Effector memory CD4-positive, alpha-beta T cell (primary cell): Measurements from ENCODE around the gene LRIG3.

Experiments
- DNase-seq, 3 donors: peaks; one replicate each; pipeline ENCODE4 v3.0.0-alpha.2; 2020
- H3K27ac ChIP-seq: 2 replicates; pipeline ENCODE4 v1.7.0; 2013; ENCODE audit warnings: mild to moderate bottlenecking, low read length, moderate library complexity; ENCODE audit not compliant: insufficient read depth, poor library complexity, severe bottlenecking
- H3K27me3 ChIP-seq: replicated peaks from 2 replicates; pipeline ENCODE4 v1.7.0; 2013; ENCODE audit warnings: mild to moderate bottlenecking, low read length; ENCODE audit not compliant: insufficient read depth, control insufficient read depth, poor library complexity, severe bottlenecking
- H3K36me3 ChIP-seq: 2 replicates; pipeline ENCODE4 v1.7.0; 2013; ENCODE audit warnings: mild to moderate bottlenecking, low read length, moderate library complexity; ENCODE audit not compliant: control insufficient read depth, insufficient read depth
- H3K4me1 ChIP-seq: 2 replicates; pipeline ENCODE4 v1.7.0; 2013; ENCODE audit warnings: low read length, mild to moderate bottlenecking; ENCODE audit not compliant: control insufficient read depth, insufficient read depth, poor library complexity, severe bottlenecking
- H3K4me3 ChIP-seq: 2 replicates; pipeline ENCODE4 v1.7.0; 2013; ENCODE audit warnings: low read length, low read depth, mild to moderate bottlenecking; ENCODE audit not compliant: insufficient read depth, poor library complexity, severe bottlenecking
- H3K9me3 ChIP-seq: 2 replicates; pipeline ENCODE4 v1.7.0; 2013; ENCODE audit warnings: mild to moderate bottlenecking, low read length, moderate library complexity; ENCODE audit not compliant: control insufficient read depth

LRIG3 gene

DNA sequence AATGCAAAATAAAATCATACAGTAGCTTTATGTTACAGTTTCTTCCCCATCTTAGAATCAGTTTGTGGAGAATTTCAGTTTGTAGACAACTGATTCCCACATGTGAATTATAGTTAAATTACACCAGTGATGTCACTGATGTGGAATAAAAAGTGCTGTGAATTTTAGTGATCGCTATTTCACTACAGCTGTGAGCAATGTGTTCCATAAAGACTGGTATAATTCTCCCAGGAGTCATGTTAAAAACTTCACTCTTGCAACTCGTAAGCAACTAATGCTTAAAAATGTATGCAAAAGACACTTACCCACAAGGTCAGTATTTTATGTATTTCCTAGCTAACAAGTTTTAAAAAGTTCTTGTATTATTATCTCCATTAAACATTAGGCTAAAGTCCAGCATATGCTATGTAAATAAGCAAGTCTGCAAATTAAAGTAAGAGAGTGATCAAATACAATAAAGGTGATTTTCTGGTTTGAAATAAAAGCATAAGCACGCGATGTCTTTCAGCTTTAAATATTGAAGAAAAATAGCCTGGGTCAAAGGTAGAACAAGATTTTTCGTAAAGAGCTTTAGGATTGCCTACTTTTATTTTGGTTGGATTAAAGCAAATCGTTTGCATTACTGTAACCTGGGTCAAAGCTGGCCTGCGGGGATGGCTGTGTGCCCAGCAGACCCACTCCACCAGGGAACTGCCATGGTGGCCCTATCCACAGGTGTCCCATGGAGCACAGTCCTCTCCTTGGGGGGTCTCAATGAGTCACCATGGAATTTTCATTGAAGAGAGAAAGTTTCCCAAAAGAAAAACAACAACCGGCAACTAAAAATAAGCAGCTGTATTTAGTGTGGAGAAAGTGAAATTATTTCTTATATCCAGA is 12.7 kb upstream of the LRIG3 start:
- Histone ChIP-seq H3K36me3 (no peaks in the 10 kb centered on the region), H3K27ac (no peak overlapping the region), H3K4me3 (no peak overlapping the region), H3K9me3 (no peaks in the 10 kb centered on the region), H3K4me1 (no peaks in the 10 kb centered on the region), H3K27me3 (no peaks in the 10 kb centered on the region)
- DNase-seq = no peak

DNA sequence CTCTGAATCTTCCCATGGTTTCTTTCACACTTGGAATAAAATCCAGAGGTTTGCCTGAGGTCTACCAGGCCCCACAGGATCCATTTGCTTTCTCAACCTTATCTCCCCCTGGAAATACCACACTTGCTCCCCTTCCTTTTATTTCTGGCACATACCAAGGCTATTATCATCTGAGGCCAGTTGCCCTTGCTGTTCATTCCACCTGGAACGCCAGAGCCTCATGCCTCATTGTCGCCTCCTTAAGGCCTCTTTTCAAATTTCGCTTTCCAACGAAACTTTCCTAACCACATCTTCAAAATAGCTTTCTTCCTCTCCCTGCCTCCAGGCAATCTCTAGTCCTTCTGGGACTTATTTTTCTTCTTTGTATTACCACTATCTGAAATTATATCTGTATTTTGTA is 11.2 kb upstream of the LRIG3 start:
- Histone ChIP-seq H3K27me3 (no peaks in the 10 kb centered on the region), H3K4me1 (no peaks in the 10 kb centered on the region), H3K36me3 (no peaks in the 10 kb centered on the region), H3K9me3 (no peaks in the 10 kb centered on the region), H3K4me3 (no peak overlapping the region), H3K27ac (no peak overlapping the region)
- no peak for DNase-seq

DNA sequence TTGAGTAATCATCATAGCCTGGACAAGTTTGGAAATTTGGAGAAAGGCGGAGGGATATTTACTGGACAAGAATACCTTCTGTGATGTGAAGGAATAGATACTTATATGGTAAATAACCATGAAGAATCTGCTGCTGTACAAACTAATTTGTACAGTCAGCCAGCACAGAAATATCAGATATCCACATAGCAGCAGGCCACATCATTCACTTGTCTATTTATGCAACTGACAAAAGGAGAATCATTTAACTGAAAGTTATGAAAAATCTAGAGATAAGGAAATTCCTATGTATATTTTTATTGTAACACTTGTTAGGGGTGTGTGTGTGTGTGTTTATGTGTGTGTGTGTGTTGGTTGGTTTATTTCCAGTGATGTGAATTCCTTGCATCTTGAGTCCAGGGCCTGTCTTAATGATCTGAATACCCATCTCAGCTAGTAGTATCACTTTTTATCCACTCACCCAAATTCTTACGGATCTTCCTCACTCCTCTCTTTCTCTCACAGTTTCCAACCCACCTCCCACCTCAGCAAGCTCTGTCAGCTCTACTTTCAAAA is 10.5 kb upstream of the LRIG3 start:
- Histone ChIP-seq H3K4me1 (no peaks in the 10 kb centered on the region), H3K9me3 (no peaks in the 10 kb centered on the region), H3K36me3 (no peaks in the 10 kb centered on the region), H3K27ac (no peak overlapping the region), H3K27me3 (no peaks in the 10 kb centered on the region), H3K4me3 (no peak overlapping the region)
- no peak for DNase-seq

DNA sequence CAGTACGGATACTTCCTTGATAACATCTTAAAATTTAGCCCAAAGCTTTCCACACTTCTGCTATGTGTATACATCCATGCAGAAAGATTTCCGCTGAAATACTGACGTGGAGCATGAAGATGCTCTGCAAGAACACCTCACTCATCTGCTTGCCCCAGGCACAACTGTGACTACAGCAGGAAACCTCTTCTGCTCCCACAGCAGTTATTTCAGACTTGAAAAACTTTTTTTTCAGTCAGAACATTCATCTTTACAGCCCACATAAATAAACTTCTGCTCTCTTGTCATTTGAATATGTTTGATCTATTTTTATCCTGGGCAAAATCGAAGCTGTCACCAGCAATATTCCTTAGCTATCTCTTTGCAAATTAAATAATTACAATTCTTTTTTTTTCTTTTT is 6.8 kb upstream of the LRIG3 start:
- Histone ChIP-seq H3K36me3 (no peaks in the 10 kb centered on the region), H3K27me3 (no peaks in the 10 kb centered on the region), H3K4me1 (no peaks in the 10 kb centered on the region), H3K27ac (no peak overlapping the region), H3K4me3 (no peak overlapping the region), H3K9me3 (no peaks in the 10 kb centered on the region)
- DNase-seq = no peak

DNA sequence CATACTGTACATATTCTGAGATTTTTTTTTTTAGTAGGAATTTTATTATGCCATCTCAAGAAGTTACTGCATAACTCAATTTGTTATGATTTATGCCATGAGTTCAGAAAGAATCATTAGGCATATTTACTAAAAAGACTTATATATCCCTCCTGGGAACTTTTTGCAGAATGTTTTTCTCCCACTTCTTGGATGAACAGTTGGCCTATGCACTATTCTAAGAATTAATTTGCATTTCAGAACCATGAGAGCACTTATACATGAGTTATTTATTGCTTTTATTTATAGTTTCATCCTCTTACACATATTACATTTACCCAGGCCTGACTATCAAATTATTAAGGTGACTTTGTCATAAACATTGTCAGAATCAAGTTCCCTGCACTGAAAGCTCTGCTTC is 6.3 kb upstream of the LRIG3 start:
- H3K36me3 ChIP-seq = no peaks in the 10 kb centered on the region
- no peak for DNase-seq
- H3K27ac ChIP-seq = no peak overlapping the region
- H3K4me1 ChIP-seq = no peaks in the 10 kb centered on the region
- peaks cover 2% of the 10 kb centered on the region for H3K27me3 ChIP-seq
- no peaks in the 10 kb centered on the region for H3K9me3 ChIP-seq
- H3K4me3 ChIP-seq = no peak overlapping the region

DNA sequence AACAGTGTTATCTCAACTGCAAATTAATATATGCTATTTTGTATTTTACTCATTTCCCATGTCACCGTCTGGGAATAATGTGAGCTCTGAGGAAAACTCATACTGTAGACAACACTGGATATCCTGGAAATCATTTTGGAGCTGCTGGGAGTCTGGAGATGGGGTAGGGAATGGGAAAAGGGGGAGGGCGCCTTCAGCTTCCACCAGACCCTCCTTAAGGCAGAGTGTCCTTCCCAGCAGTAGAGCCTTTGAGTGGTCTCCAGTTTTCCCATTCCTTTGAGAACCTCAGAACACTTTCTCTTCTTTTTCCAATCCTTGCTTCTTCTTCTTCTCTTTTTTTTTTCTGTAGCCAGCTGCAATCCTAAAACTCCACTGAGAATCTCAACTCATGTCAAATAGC is 5.4 kb upstream of the LRIG3 start:
- no peak overlapping the region for H3K4me3 ChIP-seq
- no peaks in the 10 kb centered on the region for H3K9me3 ChIP-seq
- no peak overlapping the region for H3K27ac ChIP-seq
- H3K36me3 ChIP-seq = no peaks in the 10 kb centered on the region
- no peak for DNase-seq
- no peaks in the 10 kb centered on the region for H3K4me1 ChIP-seq
- H3K27me3 ChIP-seq = peaks cover 3% of the 10 kb centered on the region

DNA sequence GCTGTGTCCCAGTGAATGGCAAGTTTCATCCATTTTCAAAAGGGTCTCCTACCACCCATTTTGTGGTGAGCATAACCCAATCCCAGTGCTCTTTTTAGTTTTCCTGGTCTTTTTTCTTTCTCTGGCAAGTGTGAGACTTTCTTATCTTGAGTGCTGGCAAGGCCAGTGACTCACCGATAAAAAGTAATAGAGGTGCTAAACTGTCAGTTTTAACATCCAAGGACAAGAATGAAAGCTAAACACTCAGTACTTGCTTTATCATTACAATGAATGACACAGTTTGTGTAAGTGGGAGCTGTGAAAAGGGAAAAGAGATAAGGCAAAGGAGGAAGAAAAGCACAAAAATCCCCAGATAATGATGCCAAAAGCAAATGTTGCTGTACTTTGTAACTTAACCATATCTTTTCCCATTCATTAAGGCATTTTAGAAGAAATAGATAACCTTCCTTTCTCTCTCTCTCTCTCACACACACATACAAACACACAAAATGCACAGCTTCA is 4.9 kb upstream of the LRIG3 start:
- no peak overlapping the region for H3K4me3 ChIP-seq
- H3K27me3 ChIP-seq = peaks cover 3% of the 10 kb centered on the region
- no peak for DNase-seq
- no peaks in the 10 kb centered on the region for H3K4me1 ChIP-seq
- no peaks in the 10 kb centered on the region for H3K9me3 ChIP-seq
- H3K36me3 ChIP-seq = no peaks in the 10 kb centered on the region
- H3K27ac ChIP-seq = no peak overlapping the region

DNA sequence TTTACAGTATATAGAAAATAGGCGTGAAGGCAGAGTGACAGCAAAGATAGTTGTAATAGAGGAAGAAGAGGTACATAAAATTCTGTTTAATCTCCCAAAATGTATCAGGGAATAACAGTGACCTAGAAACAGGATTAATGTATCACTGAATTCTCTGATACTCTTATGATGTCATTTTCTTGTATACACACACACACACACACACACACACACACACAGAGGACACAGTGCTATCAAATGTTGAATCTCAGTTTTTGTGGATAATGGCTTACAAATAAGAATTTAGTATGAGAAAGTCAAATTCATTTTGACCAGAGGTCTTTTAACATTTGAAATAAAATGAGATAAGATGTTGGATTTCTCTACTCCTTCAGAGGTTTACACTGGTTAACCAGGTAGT is 4.3 kb upstream of the LRIG3 start:
- Histone ChIP-seq H3K9me3 (no peaks in the 10 kb centered on the region), H3K4me3 (no peak overlapping the region), H3K4me1 (no peaks in the 10 kb centered on the region), H3K27ac (no peak overlapping the region), H3K36me3 (no peaks in the 10 kb centered on the region), H3K27me3 (peaks cover 3% of the 10 kb centered on the region)
- no peak for DNase-seq

DNA sequence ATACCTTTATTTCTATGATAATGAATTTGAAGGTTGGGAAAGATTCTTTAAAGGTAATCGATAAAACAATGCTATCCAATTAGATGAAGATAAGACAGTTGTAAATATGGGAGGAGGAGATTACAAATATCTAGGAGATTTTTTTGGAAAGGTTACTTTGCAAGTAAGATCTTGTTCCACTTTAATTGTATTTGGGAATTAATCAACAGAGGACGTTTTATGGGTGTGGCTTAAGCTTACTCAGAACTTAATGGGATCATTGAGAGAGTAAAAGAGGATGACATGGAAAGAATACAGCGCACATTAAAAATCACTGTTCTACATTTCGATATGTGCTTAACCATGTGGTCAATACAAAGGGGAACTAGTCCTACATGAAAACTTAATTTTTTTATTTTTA is 3.5 kb upstream of the LRIG3 start:
- no peak for DNase-seq
- no peaks in the 10 kb centered on the region for H3K9me3 ChIP-seq
- H3K36me3 ChIP-seq = no peaks in the 10 kb centered on the region
- no peak overlapping the region for H3K4me3 ChIP-seq
- peaks cover 3% of the 10 kb centered on the region for H3K27me3 ChIP-seq
- no peaks in the 10 kb centered on the region for H3K4me1 ChIP-seq
- H3K27ac ChIP-seq = no peak overlapping the region

DNA sequence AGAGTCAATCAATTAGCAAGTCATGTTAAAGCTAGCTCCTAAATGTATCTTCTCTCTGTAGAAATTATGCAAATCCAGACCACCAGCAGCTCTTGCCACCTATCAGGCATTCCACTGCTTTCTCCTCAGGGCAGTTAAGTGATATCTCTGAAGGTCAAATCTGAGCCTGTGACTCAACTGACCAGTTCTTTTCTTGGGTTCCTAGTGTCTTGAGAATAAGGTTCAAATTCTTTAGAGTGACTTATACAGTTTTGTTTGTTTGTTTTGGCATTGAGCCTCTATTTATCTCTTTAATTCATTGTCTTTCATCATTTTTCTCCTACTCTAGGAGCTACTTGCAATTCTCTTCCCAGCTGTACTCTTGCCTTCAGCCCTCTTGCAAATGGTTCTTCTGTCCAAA is 2.5 kb upstream of the LRIG3 start:
- H3K27me3 ChIP-seq = peaks cover 3% of the 10 kb centered on the region
- no peaks in the 10 kb centered on the region for H3K36me3 ChIP-seq
- no peak overlapping the region for H3K27ac ChIP-seq
- no peaks in the 10 kb centered on the region for H3K4me1 ChIP-seq
- DNase-seq = no peak
- no peaks in the 10 kb centered on the region for H3K9me3 ChIP-seq
- no peak overlapping the region for H3K4me3 ChIP-seq
